ENCODE data around the gene PCGF5. TPM values are rescaled to one million over a fixed set of nuclear protein-coding genes. Genes with fewer than 3 reads are reported as not detected.
"Not testable (repeated sequence)": the region's sequence is repeated elsewhere in the genome, so short reads cannot be mapped to it uniquely, and the experiment has no call there.

Gene PCGF5
- total RNA-seq = 10 to 100 TPM; 29.8 to 60.3 (median 31.4) TPM

- Histone ChIP-seq H3K27me3 (no peaks in the 10 kb centered on the region), H3K9me3 (no peaks in the 10 kb centered on the region), H3K36me3 (no peaks in the 10 kb centered on the region), H3K4me1 (peaks cover 36% of the 10 kb centered on the region), H3K27ac (peak within 1 kb of the TSS; percentile 92), H3K4me3 (peak within 1 kb of the TSS; percentile 90)
- DNase-seq (ENCODE audit: low spot score in 2 of 2) = peak; percentile 85 to 93
- no peak for TF ChIP-seq EP300 (IDR thresholded peaks at IDR 0.05)
- TF ChIP-seq POLR2AphosphoS5 (IDR thresholded peaks at IDR 0.05) = peak in 2 of 3 donors; percentile 8 to 44
- TF ChIP-seq POLR2A (IDR thresholded peaks at IDR 0.05) = peak in 1 of 2 donors; percentile 28
- peak in 1 of 2 donors; percentile 54 for TF ChIP-seq CTCF (IDR thresholded peaks at IDR 0.05)
- 6% methylated on average over 15 of the region's 66 CpGs for WGBS
Measured at GRCh38 chr10:91220194-91220953, at the start of gene PCGF5. PCGF5 (plus strand) TSS chr10:91220663; CDS start chr10:91222872, 2,209 bp downstream.

DNA sequence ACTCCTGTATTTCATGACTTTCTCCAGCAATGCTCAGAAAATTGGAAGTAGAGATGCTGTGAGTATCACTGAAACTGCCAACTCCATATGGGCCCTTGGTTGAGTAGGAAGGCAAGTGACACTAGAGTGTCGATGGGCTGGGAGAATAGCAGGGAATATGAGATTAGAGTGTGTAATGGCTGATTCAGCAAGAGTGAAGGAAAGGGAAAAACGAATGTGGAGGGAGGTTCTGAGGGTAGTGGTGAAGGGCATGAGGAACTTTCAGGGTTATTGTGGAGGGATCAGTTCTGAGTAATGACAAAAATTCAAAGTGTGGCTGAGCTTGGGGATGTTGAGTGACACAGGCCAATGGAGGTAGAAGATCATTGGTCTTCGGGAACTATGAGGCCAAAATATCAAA lies 49.0 kb upstream of the PCGF5 start:
- WGBS = 89% methylated on average over 3 of the region's 3 CpGs
- no peak for TF ChIP-seq CTCF (IDR thresholded peaks at IDR 0.05)
- TF ChIP-seq EP300 (IDR thresholded peaks at IDR 0.05) = no peak
- TF ChIP-seq POLR2A (IDR thresholded peaks at IDR 0.05) = no peak
- no peak for TF ChIP-seq POLR2AphosphoS5 (IDR thresholded peaks at IDR 0.05)

DNA sequence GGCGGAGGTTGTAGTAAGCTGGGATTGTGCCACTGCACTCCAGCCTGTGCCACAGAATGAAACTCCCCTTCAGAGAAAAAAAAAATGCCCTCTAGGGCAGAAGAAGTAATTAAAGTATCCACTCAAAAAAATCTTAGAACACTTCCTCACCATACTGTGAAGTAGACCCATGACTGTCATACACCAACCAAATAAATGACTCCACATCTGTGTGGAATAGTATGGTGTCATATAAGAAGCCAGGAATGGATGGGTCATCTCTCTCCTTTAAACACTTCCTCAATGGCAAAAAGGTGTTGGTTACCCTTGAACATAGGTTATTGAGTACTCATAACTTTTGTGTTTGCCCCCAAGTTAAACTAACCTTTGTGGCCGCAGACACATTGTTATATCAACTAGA lies 48.1 kb upstream of the PCGF5 start:
- Histone ChIP-seq H3K4me1 (no peaks in the 10 kb centered on the region), H3K27me3 (no peaks in the 10 kb centered on the region), H3K9me3 (no peaks in the 10 kb centered on the region), H3K4me3 (no peak overlapping the region), H3K27ac (no peak overlapping the region), H3K36me3 (no peaks in the 10 kb centered on the region)
- 94% methylated on average over 2 of the region's 2 CpGs for WGBS
- TF ChIP-seq CTCF (IDR thresholded peaks at IDR 0.05) (no peak), POLR2AphosphoS5 (IDR thresholded peaks at IDR 0.05) (no peak), EP300 (IDR thresholded peaks at IDR 0.05) (no peak), POLR2A (IDR thresholded peaks at IDR 0.05) (no peak)
- no peak for DNase-seq (ENCODE audit: low spot score in 2 of 2)

More for the DNA sequence above, 49.0 kb upstream of the PCGF5 start:
- Histone ChIP-seq H3K4me3 (no peak overlapping the region), H3K27ac (no peak overlapping the region), H3K27me3 (no peaks in the 10 kb centered on the region), H3K36me3 (no peaks in the 10 kb centered on the region), H3K9me3 (no peaks in the 10 kb centered on the region), H3K4me1 (no peaks in the 10 kb centered on the region)
- DNase-seq (ENCODE audit: low spot score in 2 of 2) = no peak

- WGBS = 83% methylated on average over 8 of the region's 8 CpGs
- Histone ChIP-seq H3K36me3 (no peaks in the 10 kb centered on the region), H3K27me3 (no peaks in the 10 kb centered on the region), H3K27ac (no peak overlapping the region), H3K9me3 (no peaks in the 10 kb centered on the region), H3K4me1 (peaks cover 6% of the 10 kb centered on the region), H3K4me3 (no peak overlapping the region)
- no peak for DNase-seq (ENCODE audit: low spot score in 2 of 2)
- TF ChIP-seq POLR2A (IDR thresholded peaks at IDR 0.05) (no peak), CTCF (IDR thresholded peaks at IDR 0.05) (no peak), EP300 (IDR thresholded peaks at IDR 0.05) (no peak), POLR2AphosphoS5 (IDR thresholded peaks at IDR 0.05) (no peak)
Measured at GRCh38 chr10:91185239-91185875, 35.1 kb upstream of the PCGF5 start.

DNA sequence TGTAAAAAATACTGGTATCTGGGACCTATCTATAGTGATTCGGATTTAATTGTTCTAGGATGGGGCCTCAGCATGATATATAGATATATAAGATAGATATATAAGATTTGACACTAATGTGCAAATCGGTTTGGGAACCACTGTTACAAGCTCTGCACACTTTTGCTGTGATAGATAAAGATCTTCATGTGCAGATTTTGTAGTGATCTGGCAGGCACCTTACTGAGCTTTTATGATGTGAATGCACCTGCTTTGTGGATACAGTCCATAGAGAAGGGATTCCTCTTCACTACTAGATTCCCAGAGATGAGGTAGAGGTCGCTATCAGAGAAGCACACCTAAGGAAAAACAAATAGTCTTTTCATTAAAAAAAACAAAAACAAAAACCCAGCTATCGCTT lies 33.3 kb upstream of the PCGF5 start:
- Histone ChIP-seq H3K4me3 (no peak overlapping the region), H3K4me1 (peaks cover 23% of the 10 kb centered on the region), H3K27ac (no peak overlapping the region), H3K36me3 (no peaks in the 10 kb centered on the region), H3K9me3 (no peaks in the 10 kb centered on the region), H3K27me3 (no peaks in the 10 kb centered on the region)
- no peak for DNase-seq (ENCODE audit: low spot score in 2 of 2)
- TF ChIP-seq EP300 (IDR thresholded peaks at IDR 0.05) = no peak
- no peak for TF ChIP-seq CTCF (IDR thresholded peaks at IDR 0.05)
- no peak for TF ChIP-seq POLR2AphosphoS5 (IDR thresholded peaks at IDR 0.05)
- no peak for TF ChIP-seq POLR2A (IDR thresholded peaks at IDR 0.05)
- WGBS = 79% methylated on average over 4 of the region's 4 CpGs

DNA sequence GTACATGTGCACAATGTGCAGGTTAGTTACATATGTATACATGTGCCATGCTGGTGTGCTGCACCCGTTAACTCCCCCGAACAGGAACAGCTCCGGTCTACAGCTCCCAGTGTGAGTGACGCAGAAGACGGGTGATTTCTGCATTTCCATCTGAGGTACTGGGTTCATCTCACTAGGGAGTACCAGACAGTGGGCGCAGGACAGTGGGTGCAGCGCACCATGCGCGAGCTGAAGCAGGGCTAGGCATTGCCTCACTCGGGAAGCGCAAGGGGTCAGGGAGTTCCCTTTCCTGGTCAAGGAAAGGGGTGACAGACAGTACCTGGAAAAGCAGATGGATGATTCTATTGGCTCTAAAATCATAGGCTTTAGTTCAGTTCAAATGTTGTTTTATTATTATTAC lies 32.5 kb upstream of the PCGF5 start:
- DNase-seq (ENCODE audit: low spot score in 2 of 2); H3K27ac ChIP-seq; H3K4me3 ChIP-seq; H3K9me3 ChIP-seq; H3K27me3 ChIP-seq; H3K36me3 ChIP-seq: not testable (repeated sequence)
- WGBS = 93% methylated on average over 11 of the region's 11 CpGs
- H3K4me1 ChIP-seq = peaks cover 23% of the 10 kb centered on the region
